Aorta (tissue), 5 donors: ENCODE results near the gene MSX2. TPM values are rescaled to one million over a fixed set of nuclear protein-coding genes. Genes with fewer than 3 reads are reported as not detected.

Experiments
- ATAC-seq: fragments of 200-7000 bp; cut with Tn5 transposase; one replicate; pipeline ENCODE4 v1.9.1; 2022; ENCODE audit warnings: moderate library complexity; ENCODE audit not compliant: low FRiP score
- DNase-seq, 2 donors: peaks; one replicate each; pipeline ENCODE4 v3.0.0-alpha.2; 2020
- H3K27ac ChIP-seq, 2 donors: one replicate each; pipeline ENCODE4 v1.5.1; 2013; ENCODE audit warnings: low read length in 2 of 2, mild to moderate bottlenecking in 2 of 2, moderate library complexity in 2 of 2, control low read depth in 1 of 2, inconsistent platforms in 1 of 2, low read depth in 1 of 2
- H3K27me3 ChIP-seq, 2 donors: one replicate each; pipeline ENCODE4 v1.6.1; 2013; ENCODE audit warnings: control low read depth in 1 of 2, low read length in 1 of 2, mild to moderate bottlenecking in 1 of 2, moderate library complexity in 1 of 2; ENCODE audit not compliant: insufficient read depth in 2 of 2, control insufficient read depth in 1 of 2
- H3K36me3 ChIP-seq, 2 donors: one replicate each; pipeline ENCODE4 v1.6.1; 2013; ENCODE audit warnings: control low read depth in 1 of 2, low read length in 1 of 2, mild to moderate bottlenecking in 1 of 2; ENCODE audit not compliant: insufficient read depth in 2 of 2, control insufficient read depth in 1 of 2
- H3K4me1 ChIP-seq, 2 donors: one replicate each; pipeline ENCODE4 v1.6.1; 2013; ENCODE audit warnings: low read length in 2 of 2, control low read depth in 1 of 2, mild to moderate bottlenecking in 1 of 2, moderate library complexity in 1 of 2; ENCODE audit not compliant: insufficient read depth in 2 of 2, control insufficient read depth in 1 of 2
- H3K4me3 ChIP-seq, 2 donors: one replicate each; pipeline ENCODE4 v1.5.1; 2013; ENCODE audit warnings: low read length in 2 of 2, control low read depth in 1 of 2, mild to moderate bottlenecking in 1 of 2
- H3K9me3 ChIP-seq: one replicate; pipeline ENCODE4 v1.6.1; 2013; ENCODE audit warnings: mild to moderate bottlenecking, low read length; ENCODE audit not compliant: control insufficient read depth
- whole genome bisulfite sequencing, 2 donors: extraction: QIAGEN DNeasy Blood & Tissue Kit; methylation state at CpG; one replicate each; pipeline ENCODE4 v1.1.7; 2013; 5-methylcytosine and 5-hydroxymethylcytosine counted together
- intact Hi-C, 2 donors: fragments of 100-400 bp; cut with DNase I; formaldehyde crosslinking; loops; one replicate each; pipeline versions ENCODE4 v1.14.2 to v1.15.0; 2022
- polyA plus RNA-seq, 2 donors: library from polyadenylated mRNA; stranded (reverse); fragments of 200-250 nt; gene quantifications; one replicate each; pipeline ENCODE4 v1.2.3, GENCODE V29; 2013
- total RNA-seq, 2 donors: library from RNA; stranded (reverse); fragmentation: NEBNext Ultra II Directional; extraction: Animal tissue kit (Norgen Biotek cat#: 25700); gene quantifications; one replicate each; pipeline ENCODE4 v1.2.1, GENCODE V29; 2021
- donor health status: healthy with polysubstance abuse.
- donor health status: Bipolar disorder and iron deficiency.
- donor health status: DM: no; HTN: no; CAD: no.
- donor health status: DM: no; HTN: no; CAD: no.
- donor health status: DM: yes; HTN: yes; CAD: no.

MSX2 gene
- total and polyA plus RNA-seq, 4 donors, result 0.82 to 2.9 (median 1.1) TPM

- intact Hi-C loops, result loop anchor here (5.0 to 10.0 kb wide), 3 partner anchors 174 to 312 kb away; no protein-coding TSS in a partner anchor
- DNase-seq, result no peak
These were observed 4.8 kb downstream of the MSX2 start for GRCh38 chr5:174729075-174729680.

GRCh38 chr5:174731214-174732035 is 7.0 kb downstream of the MSX2 start:
- no peak overlapping the region for H3K27ac ChIP-seq
- no peaks in the 10 kb centered on the region for H3K4me1 ChIP-seq
- intact Hi-C loops, result no loop called here
- ATAC-seq, result no peak
- 7 to 20% methylated on average over 45 of the region's 45 CpGs for WGBS, 2 donors
- H3K36me3 ChIP-seq, result no peaks in the 10 kb centered on the region
- H3K9me3 ChIP-seq, result no peaks in the 10 kb centered on the region
- H3K27me3 ChIP-seq, result no peaks in the 10 kb centered on the region
- no peak overlapping the region for H3K4me3 ChIP-seq
- DNase-seq, result no peak

More at GRCh38 chr5:174729075-174729680, 4.8 kb downstream of the MSX2 start:
- no peaks in the 10 kb centered on the region for H3K9me3 ChIP-seq
- H3K36me3 ChIP-seq, result no peaks in the 10 kb centered on the region
- no peak overlapping the region for H3K27ac ChIP-seq
- H3K27me3 ChIP-seq, result no peaks in the 10 kb centered on the region
- ATAC-seq, result no peak
- WGBS, 2 donors, result 57 to 88% methylated on average over 18 of the region's 18 CpGs
- H3K4me3 ChIP-seq, result no peak overlapping the region
- H3K4me1 ChIP-seq, result no peaks in the 10 kb centered on the region

GRCh38 chr5:174732036-174733020 is 7.9 kb downstream of the MSX2 start:
- intact Hi-C loops, result no loop called here
- no peak overlapping the region for H3K27ac ChIP-seq
- no peak overlapping the region for H3K4me3 ChIP-seq
- no peaks in the 10 kb centered on the region for H3K9me3 ChIP-seq
- no peak for ATAC-seq
- H3K36me3 ChIP-seq, result no peaks in the 10 kb centered on the region
- no peak for DNase-seq
- 18 to 31% methylated on average over 61 to 62 of the region's 62 CpGs for WGBS, 2 donors
- no peaks in the 10 kb centered on the region for H3K27me3 ChIP-seq
- H3K4me1 ChIP-seq, result no peaks in the 10 kb centered on the region

- no peaks in the 10 kb centered on the region for H3K36me3 ChIP-seq
- no peaks in the 10 kb centered on the region for H3K9me3 ChIP-seq
- H3K27ac ChIP-seq, result no peak overlapping the region
- H3K4me3 ChIP-seq, result no peak overlapping the region
- intact Hi-C loops, result no loop called here
- ATAC-seq (no peak), DNase-seq (no peak)
- H3K4me1 ChIP-seq, result no peaks in the 10 kb centered on the region
- WGBS, 2 donors, result 58 to 83% methylated on average over 12 to 15 of the region's 15 CpGs
- H3K27me3 ChIP-seq, result no peaks in the 10 kb centered on the region
These were observed 8.8 kb downstream of the MSX2 start for GRCh38 chr5:174733091-174733690.

DNA sequence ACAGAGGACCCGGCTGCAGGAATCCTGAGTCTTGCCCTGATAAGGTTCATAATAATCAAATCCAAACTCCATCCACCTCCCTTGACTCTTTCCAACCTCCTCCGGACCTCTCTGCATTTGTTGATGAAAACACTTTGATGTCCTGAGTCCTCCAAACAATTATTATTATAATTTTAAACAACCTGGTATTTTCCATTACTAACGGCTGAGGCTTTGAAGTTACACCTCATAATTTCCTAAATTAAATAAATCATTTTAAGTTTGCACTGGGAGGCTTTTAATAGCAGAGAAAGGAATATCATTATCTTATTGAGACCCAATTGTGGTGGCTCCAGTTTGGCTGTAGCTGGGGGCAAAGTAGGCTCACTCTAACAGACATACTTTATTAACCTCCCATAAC is 9.5 kb downstream of the MSX2 start:
- Histone ChIP-seq H3K4me3 (no peak overlapping the region), H3K4me1 (no peaks in the 10 kb centered on the region), H3K36me3 (no peaks in the 10 kb centered on the region), H3K27me3 (no peaks in the 10 kb centered on the region), H3K9me3 (no peaks in the 10 kb centered on the region), H3K27ac (no peak overlapping the region)
- DNase-seq, result no peak
- no peak for ATAC-seq
- 65 to 80% methylated on average over 3 of the region's 3 CpGs for WGBS, 2 donors
- intact Hi-C loops, result no loop called here

DNA sequence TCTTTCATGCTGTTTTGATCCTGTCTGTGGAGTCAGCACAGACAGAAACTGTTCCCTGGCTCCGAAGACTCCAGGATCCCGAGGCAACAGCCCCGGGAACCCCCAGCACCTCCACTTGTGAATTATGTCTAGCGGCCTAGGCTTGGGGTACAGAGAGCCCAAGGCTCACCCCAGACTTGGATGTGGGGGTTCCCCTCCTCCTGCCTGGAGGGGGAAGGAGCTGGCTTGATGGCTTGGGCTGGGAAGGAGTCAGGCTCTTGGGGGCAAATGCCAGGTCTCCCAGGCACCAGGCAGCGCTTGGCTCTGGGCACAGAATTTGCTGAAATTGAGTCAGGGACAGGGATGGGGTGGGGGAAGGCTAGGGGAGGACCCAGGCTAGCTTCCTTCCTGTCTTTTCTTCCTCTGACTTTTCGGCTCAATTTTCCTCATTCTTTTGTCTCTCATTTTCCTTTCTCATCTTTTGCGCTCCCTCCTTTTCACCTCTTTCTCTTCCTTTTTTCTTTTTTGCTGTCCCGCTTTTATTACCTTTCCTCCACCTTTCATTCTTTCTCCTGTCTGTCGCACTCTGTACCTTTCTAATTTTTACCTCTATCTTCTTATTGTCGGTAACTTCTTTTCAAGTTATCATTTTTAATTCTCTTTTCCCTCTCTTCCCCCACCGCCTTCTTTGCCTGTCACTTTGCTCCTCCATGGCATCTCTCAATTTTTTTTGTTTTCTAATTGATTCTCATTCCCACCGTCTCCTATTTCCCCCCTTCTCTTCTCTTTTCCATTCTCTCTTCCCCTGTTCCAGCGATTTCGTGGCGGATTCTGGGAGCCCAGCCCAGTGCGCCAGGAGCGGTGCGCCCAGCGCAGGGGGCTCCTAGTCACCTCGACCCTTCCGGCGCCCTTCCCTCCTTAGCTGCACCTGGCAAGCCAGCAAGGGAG is 10.5 kb downstream of the MSX2 start:
- Histone ChIP-seq H3K4me1 (peaks cover 0 to under 1% of the 10 kb centered on the region in 2 donors), H3K4me3 (no peak overlapping the region), H3K27ac (no peak overlapping the region), H3K36me3 (no peaks in the 10 kb centered on the region), H3K27me3 (no peaks in the 10 kb centered on the region), H3K9me3 (no peaks in the 10 kb centered on the region)
- 13 to 20% methylated on average over 22 of the region's 22 CpGs for WGBS, 2 donors
- DNase-seq, result no peak
- intact Hi-C loops, result no loop called here
- ATAC-seq, result no peak

DNA sequence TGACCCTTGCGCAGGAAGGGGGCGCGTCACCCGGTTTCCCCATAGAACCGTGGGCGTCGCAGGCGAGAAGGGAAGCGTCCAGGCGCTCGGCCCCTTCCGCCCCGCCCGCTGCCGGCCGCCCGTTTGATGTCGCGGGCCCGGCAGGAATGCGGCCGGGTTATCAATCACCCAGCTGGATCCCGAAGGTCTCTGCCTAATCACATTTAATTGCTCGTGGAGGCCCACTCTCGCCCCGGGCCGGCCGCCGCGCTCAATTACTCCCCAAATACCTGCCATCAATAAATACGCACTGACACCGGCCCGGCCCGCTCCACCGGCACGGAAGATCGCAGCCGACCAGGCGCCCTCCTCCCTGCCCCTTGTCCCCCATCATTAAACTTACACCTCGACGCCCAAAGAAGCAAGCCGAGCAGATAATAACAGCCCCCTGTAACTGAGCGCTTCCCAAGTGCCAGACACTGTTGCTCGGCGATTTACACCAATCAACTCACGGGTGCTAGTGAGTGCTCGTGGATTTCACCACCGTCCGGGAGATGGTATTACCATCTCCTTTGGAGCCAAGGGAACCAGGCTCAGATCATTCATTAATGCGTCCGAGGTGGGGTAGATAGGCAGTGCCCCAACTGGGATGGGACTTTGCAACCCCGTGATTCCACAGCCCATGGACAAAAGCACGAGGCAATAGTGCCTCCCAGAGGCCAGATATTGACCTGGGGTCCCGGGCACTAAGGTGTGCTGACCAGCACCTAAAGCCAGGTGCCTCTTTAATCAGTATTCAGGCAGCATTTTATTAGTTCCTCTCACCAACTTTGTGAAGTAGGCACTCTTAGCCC is 11.3 kb downstream of the MSX2 start:
- Histone ChIP-seq H3K27me3 (no peaks in the 10 kb centered on the region), H3K4me3 (no peak overlapping the region), H3K36me3 (no peaks in the 10 kb centered on the region), H3K27ac (no peak overlapping the region), H3K4me1 (peaks cover 0 to 3% of the 10 kb centered on the region in 2 donors), H3K9me3 (no peaks in the 10 kb centered on the region)
- WGBS, 2 donors, result 7 to 11% methylated on average over 54 of the region's 54 CpGs
- intact Hi-C loops, result no loop called here
- DNase-seq (no peak), ATAC-seq (no peak)
